Endothelial cell of umbilical vein (primary cell): ENCODE results near the gene ESYT2. TPM values are rescaled to one million over a fixed set of nuclear protein-coding genes. Genes with fewer than 3 reads are reported as not detected.

Experiments used
- BruUV-seq: library from RNA; stranded (reverse); fragments of 400-500 nt; replicated peaks from 2 replicates; lab custom pipeline; 2021; lab: Mats Ljungman, UMichigan
- CTCF ChIA-PET: fragments of 300-600, 350-600 bp; sonication (Branson Sonifier 250); formaldehyde crosslinking; loops from one replicate; lab custom pipeline; 2021; ENCODE audit warnings: antibody characterized with exemption, inconsistent platforms; lab: Charles Lee
- POLR2A ChIA-PET: fragments of 300-600, 350-600 bp; sonication (Branson Sonifier 250); formaldehyde crosslinking; loops from one replicate; lab custom pipeline; 2021; ENCODE audit warnings: antibody characterized with exemption, inconsistent platforms; lab: Charles Lee
- DNase-seq: peaks from one replicate; pipeline ENCODE4 v3.0.0-alpha.2; 2011; ENCODE audit warnings: low read depth, low spot score
- FAIRE-seq: peaks from 2 replicates; lab custom pipeline; 2011; peaks lifted over from hg19 to GRCh38; lab: Jason Lieb, UNC
- H2AFZ ChIP-seq: 2 replicates; pipeline ENCODE4 v1.6.0; 2012; ENCODE audit warnings: low read depth, low read length, control low read depth, inconsistent platforms
- H3K27ac ChIP-seq: 2 replicates; pipeline ENCODE4 v1.5.1; 2011; ENCODE audit warnings: low read depth, mild to moderate bottlenecking, control low read depth, low read length, moderate library complexity; ENCODE audit not compliant: insufficient read depth
- H3K27me3 ChIP-seq, 2 experiments: 2 replicates each; pipeline versions ENCODE4 v1.6.0 to v1.6.1; 2011; ENCODE audit warnings: low read length in 2 of 2, mixed read lengths in 1 of 2; ENCODE audit not compliant: control insufficient read depth in 2 of 2, insufficient read depth in 2 of 2
- H3K36me3 ChIP-seq, 2 experiments: 2 replicates in 1 of 2; 3 replicates in 1 of 2; pipeline ENCODE4 v1.5.1; 2011; ENCODE audit warnings: low read length in 2 of 2, mild to moderate bottlenecking in 1 of 2, moderate library complexity in 1 of 2; ENCODE audit not compliant: control insufficient read depth in 2 of 2, insufficient read depth in 2 of 2; ENCODE audit errors: extremely low read depth in 1 of 2
- H3K4me1 ChIP-seq: 3 replicates; pipeline ENCODE4 v1.5.1; 2011; ENCODE audit warnings: mild to moderate bottlenecking, low read length; ENCODE audit not compliant: control insufficient read depth, insufficient read depth; ENCODE audit errors: extremely low read depth
- H3K4me2 ChIP-seq: 2 replicates; pipeline ENCODE4 v1.6.1; 2011; ENCODE audit warnings: low read length, control low read depth, mixed read lengths; ENCODE audit not compliant: insufficient read depth
- H3K4me3 ChIP-seq, 3 experiments: fragments of 200-600 bp in 1 of 3; sonication (generic), shearing (Covaris generic) in 1 of 3; replicated peaks in 1 of 3; 2 replicates each; pipeline ENCODE4 v1.5.1; 2011 to 2016; ENCODE audit warnings: control low read depth in 3 of 3, low read length in 3 of 3, mild to moderate bottlenecking in 2 of 3, inconsistent platforms in 1 of 3, low read depth in 1 of 3, moderate library complexity in 1 of 3; ENCODE audit not compliant: insufficient read depth in 1 of 3
- H3K79me2 ChIP-seq: 2 replicates; pipeline ENCODE4 v1.6.0; 2012; ENCODE audit warnings: low read length, inconsistent platforms; ENCODE audit not compliant: control insufficient read depth, insufficient read depth
- H3K9ac ChIP-seq: replicated peaks from 2 replicates; pipeline ENCODE3; 2011; ENCODE audit warnings: low read length, control low read depth; ENCODE audit not compliant: insufficient read depth; ENCODE audit errors: extremely low read depth
- H3K9me1 ChIP-seq: replicated peaks from 3 replicates; pipeline ENCODE4 v1.6.0; 2011; ENCODE audit warnings: mild to moderate bottlenecking, low read length; ENCODE audit not compliant: control insufficient read depth, insufficient read depth; ENCODE audit errors: extremely low read depth
- H3K9me3 ChIP-seq: replicated peaks from 2 replicates; pipeline ENCODE4 v1.5.1; 2012; ENCODE audit warnings: low read length, inconsistent platforms; ENCODE audit not compliant: control insufficient read depth, insufficient read depth
- H4K20me1 ChIP-seq: replicated peaks from 2 replicates; pipeline ENCODE3; 2011; ENCODE audit warnings: mild to moderate bottlenecking, low read length; ENCODE audit not compliant: control insufficient read depth, insufficient read depth; ENCODE audit errors: extremely low read depth
- EZH2 ChIP-seq: IDR thresholded peaks from 2 replicates; pipeline ENCODE4 v1.6.1; 2012; ENCODE audit warnings: borderline replicate concordance, low read depth, mild to moderate bottlenecking, moderate library complexity, low read length, inconsistent platforms; ENCODE audit not compliant: severe bottlenecking
- FOS ChIP-seq: IDR thresholded peaks from 2 replicates; pipeline ENCODE4 v1.6.1; 2011; ENCODE audit warnings: mild to moderate bottlenecking, low read length, moderate library complexity, borderline replicate concordance; ENCODE audit not compliant: insufficient read depth
- GATA2 ChIP-seq: IDR thresholded peaks from 2 replicates; pipeline ENCODE4 v1.7.0; 2011; ENCODE audit warnings: low read depth, mild to moderate bottlenecking, moderate library complexity, mixed read lengths, low read length; ENCODE audit not compliant: insufficient read length, insufficient read depth
- JUN ChIP-seq: IDR thresholded peaks from 2 replicates; pipeline ENCODE4 v1.6.1; 2011; ENCODE audit warnings: borderline replicate concordance, low read depth; ENCODE audit not compliant: insufficient read length, insufficient read depth
- MAX ChIP-seq: IDR thresholded peaks from 2 replicates; pipeline ENCODE4 v1.6.1; 2011; ENCODE audit not compliant: insufficient read depth, insufficient read length
- MYC ChIP-seq: IDR thresholded peaks from one replicate; pipeline ENCODE4 v1.6.1; 2011; ENCODE audit warnings: mild to moderate bottlenecking, low read depth, low read length
- POLR2A ChIP-seq: IDR thresholded peaks from 2 replicates; pipeline ENCODE4 v1.6.1; 2012; ENCODE audit warnings: low read depth, mild to moderate bottlenecking, control low read depth, low read length
- POLR2AphosphoS5 ChIP-seq: IDR thresholded peaks from 2 replicates; pipeline ENCODE4 v1.6.1; 2012; ENCODE audit warnings: low read depth, mild to moderate bottlenecking, control low read depth, low read length, moderate library complexity; ENCODE audit not compliant: insufficient read depth
- dilution Hi-C: fragments of 300-500 bp; cut with MboI; formaldehyde crosslinking; loops from one replicate; pipeline ENCODE4 v1.15.0; 2019; ENCODE audit warnings: low sequenced_read_pairs; ENCODE audit not compliant: extremely low pct_ligation_motif_present
- intact Hi-C: fragments of 100-400 bp; cut with micrococcal nuclease; formaldehyde crosslinking; loops from one replicate; pipeline ENCODE4 v1.10.0; 2022
- polyA plus RNA-seq, 4 experiments: library from polyadenylated mRNA; depleted of rRNA in 3 of 4; stranded (reverse) in 3 of 4; unstranded in 1 of 4; fragments of >200 nt; gene quantifications; 2 replicates each; pipeline versions ENCODE4 v1.2.1 to v1.2.3, GENCODE V29; 2011 to 2012; ENCODE audit warnings: missing spikeins in 1 of 4
- total RNA-seq: library from RNA; stranded (reverse); gene quantifications from 2 replicates; pipeline ENCODE4 v1.2.3, GENCODE V29; 2021
- TF ChIP-seq, protein P1 (sequence below), 2 donors: IDR thresholded peaks; 1 replicate in 1 of 2; 2 replicates in 1 of 2; pipeline ENCODE4 v1.5.1; 2011; ENCODE audit warnings: low read length in 2 of 2, mild to moderate bottlenecking in 2 of 2, moderate library complexity in 2 of 2, control low read depth in 1 of 2, inconsistent platforms in 1 of 2, low read depth in 1 of 2; ENCODE audit not compliant: insufficient read depth in 1 of 2; ENCODE audit errors: extremely low read depth in 1 of 2

Gene ESYT2
- total and polyA plus RNA-seq, 2 donors (not counting 3 experiments of a cell fraction or from before 2014, with no cell fraction given) = 18.8 to 46.6 TPM

DNA sequence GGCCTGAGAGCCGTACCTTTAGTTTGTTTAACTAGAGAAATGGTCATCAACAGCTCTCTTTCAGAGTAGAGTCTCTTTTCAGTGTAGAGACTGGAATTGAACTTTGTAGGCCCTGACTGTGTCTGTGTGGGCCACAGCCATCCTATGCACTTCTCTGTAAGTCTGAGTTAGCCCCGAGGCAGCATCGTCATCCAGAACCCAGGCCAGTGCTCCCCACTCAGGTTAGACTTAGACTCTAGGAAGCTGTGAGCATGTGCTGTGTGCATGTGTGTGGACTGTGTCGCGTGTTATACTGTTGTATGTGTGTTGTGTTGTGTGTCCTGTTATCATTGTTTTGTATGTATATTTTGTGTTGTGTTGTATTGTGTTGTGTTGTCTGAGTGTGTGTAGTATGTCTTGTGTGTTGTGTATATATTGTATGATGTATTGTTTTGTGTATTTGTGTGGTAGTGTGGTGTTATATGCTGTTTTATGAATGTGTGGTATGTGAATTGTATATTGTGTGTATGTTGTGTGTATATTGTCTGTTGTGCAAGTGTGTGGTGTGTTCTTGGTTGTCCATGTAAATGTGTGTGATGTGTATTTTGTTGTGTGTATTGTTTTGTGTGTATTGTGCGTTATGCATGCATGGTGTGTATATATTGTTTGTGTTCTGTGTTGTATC, 106.6 kb downstream of the ESYT2 start:
- intact Hi-C loops = no loop called here
- H3K4me1 ChIP-seq = no peaks in the 10 kb centered on the region
- no peaks in the 10 kb centered on the region for H3K79me2 ChIP-seq
- H3K27ac ChIP-seq = no peak overlapping the region
- H3K9me3 ChIP-seq = no peaks in the 10 kb centered on the region
- H4K20me1 ChIP-seq = no peaks in the 10 kb centered on the region
- dilution Hi-C loops = no loop called here
- TF ChIP-seq MAX (no peak), MYC (no peak), FOS (no peak), POLR2A (no peak), EZH2 (no peak), GATA2 (no peak), JUN (no peak), POLR2AphosphoS5 (no peak)
- TF ChIP-seq, protein P1, sequence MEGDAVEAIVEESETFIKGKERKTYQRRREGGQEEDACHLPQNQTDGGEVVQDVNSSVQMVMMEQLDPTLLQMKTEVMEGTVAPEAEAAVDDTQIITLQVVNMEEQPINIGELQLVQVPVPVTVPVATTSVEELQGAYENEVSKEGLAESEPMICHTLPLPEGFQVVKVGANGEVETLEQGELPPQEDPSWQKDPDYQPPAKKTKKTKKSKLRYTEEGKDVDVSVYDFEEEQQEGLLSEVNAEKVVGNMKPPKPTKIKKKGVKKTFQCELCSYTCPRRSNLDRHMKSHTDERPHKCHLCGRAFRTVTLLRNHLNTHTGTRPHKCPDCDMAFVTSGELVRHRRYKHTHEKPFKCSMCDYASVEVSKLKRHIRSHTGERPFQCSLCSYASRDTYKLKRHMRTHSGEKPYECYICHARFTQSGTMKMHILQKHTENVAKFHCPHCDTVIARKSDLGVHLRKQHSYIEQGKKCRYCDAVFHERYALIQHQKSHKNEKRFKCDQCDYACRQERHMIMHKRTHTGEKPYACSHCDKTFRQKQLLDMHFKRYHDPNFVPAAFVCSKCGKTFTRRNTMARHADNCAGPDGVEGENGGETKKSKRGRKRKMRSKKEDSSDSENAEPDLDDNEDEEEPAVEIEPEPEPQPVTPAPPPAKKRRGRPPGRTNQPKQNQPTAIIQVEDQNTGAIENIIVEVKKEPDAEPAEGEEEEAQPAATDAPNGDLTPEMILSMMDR (IDR thresholded peaks at IDR 0.05; ENCODE audit: extremely low read depth in 1 of 2, insufficient read depth in 1 of 2, low read depth in 1 of 2, low read length in 2 of 2) = no peak
- FAIRE-seq = no peak
- no peaks in the 10 kb centered on the region for H3K27me3 ChIP-seq
- POLR2A ChIA-PET = no interaction called here
- CTCF ChIA-PET = interaction anchor here (0.9 to 1.0 kb wide), 2 partner anchors 18 to 255 kb away, joined by 3 to 4 read pairs; no protein-coding TSS in a partner anchor
- H2AFZ ChIP-seq = no peak overlapping the region
- DNase-seq = no peak
- BruUV-seq = no TSS peak
- H3K9me1 ChIP-seq = no peaks in the 10 kb centered on the region
- no peak overlapping the region for H3K9ac ChIP-seq
- no peak overlapping the region for H3K4me2 ChIP-seq
- no peaks in the 10 kb centered on the region for H3K36me3 ChIP-seq
- H3K4me3 ChIP-seq = no peak overlapping the region
